ENCODE data around the gene GCG. TPM values are rescaled to one million over a fixed set of nuclear protein-coding genes. Genes with fewer than 3 reads are reported as not detected.

The GCG gene
- total and polyA plus RNA-seq, 2 donors (not counting 1 experiment from before 2014, with no cell fraction given): not detected

GRCh38 chr2:162138310-162138709 is 13.7 kb downstream of the GCG start:
- no peak overlapping the region for H3K9ac ChIP-seq (ENCODE audit: low read length)
- Mint-ChIP-seq H3K27ac (no peak overlapping the region), H3K27me3 (peaks cover 16% of the 10 kb centered on the region), H3K9me3 (ENCODE audit: insufficient read depth) (no peaks in the 10 kb centered on the region), H3K4me3 (no peak overlapping the region), H3K4me1 (no peaks in the 10 kb centered on the region)
- H3K27me3 ChIP-seq (replicated peaks in 1 of 4; ENCODE audit: control extremely low read depth in 1 of 4, control insufficient read depth in 3 of 4, insufficient read depth in 4 of 4, low read length in 3 of 4): peaks cover 0 to 12% (median 0%) of the 10 kb centered on the region in 4 experiments
- TF ChIP-seq EZH2 (IDR thresholded peaks at IDR 0.05; ENCODE audit: borderline replicate concordance, insufficient read depth, low read depth, low read length, poor library complexity, severe bottlenecking): no peak
- TF ChIP-seq CTCF (IDR thresholded peaks at IDR 0.05): no peak
- intact Hi-C loops (cut with micrococcal nuclease): no loop called here
- no peak overlapping the region for H3K27ac ChIP-seq (ENCODE audit: low read length in 2 of 2)
- POLR2A ChIA-PET: no interaction called here
- H3K36me3 ChIP-seq (replicated peaks in 1 of 2; ENCODE audit: control extremely low read depth in 1 of 2, control insufficient read depth in 1 of 2, extremely low read depth in 1 of 2, insufficient read depth in 2 of 2, low read length in 1 of 2): no peaks in the 10 kb centered on the region
- ATAC-seq (ENCODE audit: low read depth) (no peak), DNase-seq (no peak)
- H3K4me3 ChIP-seq (ENCODE audit: control extremely low read depth in 1 of 5, extremely low read depth in 1 of 5, insufficient read depth in 1 of 5, low read depth in 2 of 5, low read length in 4 of 5): no peak overlapping the region
- H3K4me1 ChIP-seq (ENCODE audit: control insufficient read depth in 2 of 2, insufficient read depth in 2 of 2, low read length in 2 of 2): no peaks in the 10 kb centered on the region
- CTCF ChIA-PET: interaction anchor here (2.0 kb wide), 1 partner anchor 13 kb away, joined by 6 read pairs; no protein-coding TSS in a partner anchor
- H3K9me3 ChIP-seq (ENCODE audit: control extremely low read depth in 1 of 3, control insufficient read depth in 2 of 3, insufficient read depth in 1 of 3, low read length in 2 of 3): no peaks in the 10 kb centered on the region
- H2AFZ ChIP-seq (ENCODE audit: insufficient read depth, low read depth, low read length, poor library complexity, severe bottlenecking): no peak overlapping the region
- no peaks in the 10 kb centered on the region for H4K20me1 ChIP-seq (ENCODE audit: control insufficient read depth, insufficient read depth, low read length, poor library complexity, severe bottlenecking)
- H3K4me2 ChIP-seq (replicated peaks; ENCODE audit: low read depth, low read length, poor library complexity, severe bottlenecking): no peak overlapping the region
- H3K79me2 ChIP-seq (ENCODE audit: control insufficient read depth, insufficient read depth, low read length): no peaks in the 10 kb centered on the region

- ATAC-seq (ENCODE audit: low read depth) (no peak), DNase-seq (no peak)
- POLR2A ChIA-PET: no interaction called here
- Histone ChIP-seq H3K9me3 (ENCODE audit: control extremely low read depth in 1 of 3, control insufficient read depth in 2 of 3, insufficient read depth in 1 of 3, low read length in 2 of 3) (no peaks in the 10 kb centered on the region), H3K36me3 (replicated peaks in 1 of 2; ENCODE audit: control extremely low read depth in 1 of 2, control insufficient read depth in 1 of 2, extremely low read depth in 1 of 2, insufficient read depth in 2 of 2, low read length in 1 of 2) (no peaks in the 10 kb centered on the region), H3K9ac (ENCODE audit: low read length) (no peak overlapping the region), H3K79me2 (ENCODE audit: control insufficient read depth, insufficient read depth, low read length) (no peaks in the 10 kb centered on the region), H3K4me3 (ENCODE audit: control extremely low read depth in 1 of 5, extremely low read depth in 1 of 5, insufficient read depth in 1 of 5, low read depth in 2 of 5, low read length in 4 of 5) (no peak overlapping the region), H3K27ac (ENCODE audit: low read length in 2 of 2) (no peak overlapping the region), H2AFZ (ENCODE audit: insufficient read depth, low read depth, low read length, poor library complexity, severe bottlenecking) (no peak overlapping the region), H3K27me3 (replicated peaks in 1 of 4; ENCODE audit: control extremely low read depth in 1 of 4, control insufficient read depth in 3 of 4, insufficient read depth in 4 of 4, low read length in 3 of 4) (no peaks in the 10 kb centered on the region), H3K4me2 (replicated peaks; ENCODE audit: low read depth, low read length, poor library complexity, severe bottlenecking) (no peak overlapping the region), H4K20me1 (ENCODE audit: control insufficient read depth, insufficient read depth, low read length, poor library complexity, severe bottlenecking) (no peaks in the 10 kb centered on the region), H3K4me1 (ENCODE audit: control insufficient read depth in 2 of 2, insufficient read depth in 2 of 2, low read length in 2 of 2) (peaks cover 13 to 15% of the 10 kb centered on the region in 2 donors)
- no peak for TF ChIP-seq EZH2 (IDR thresholded peaks at IDR 0.05; ENCODE audit: borderline replicate concordance, insufficient read depth, low read depth, low read length, poor library complexity, severe bottlenecking)
- TF ChIP-seq CTCF (IDR thresholded peaks at IDR 0.05): no peak
- peaks cover 21% of the 10 kb centered on the region for H3K4me1 Mint-ChIP-seq
- H3K27ac Mint-ChIP-seq: no peak overlapping the region
- H3K4me3 Mint-ChIP-seq: no peak overlapping the region
- CTCF ChIA-PET: interaction anchor here (0.7 to 2.8 kb wide), 3 partner anchors 27 to 169 kb away, joined by 3 to 20 read pairs (median 3); no protein-coding TSS in a partner anchor
- 100% methylated on average over 2 of the region's 2 CpGs for WGBS (ENCODE audit: insufficient coverage)
- intact Hi-C loops (cut with micrococcal nuclease): no loop called here
- no peaks in the 10 kb centered on the region for H3K27me3 Mint-ChIP-seq
- no peaks in the 10 kb centered on the region for H3K9me3 Mint-ChIP-seq (ENCODE audit: insufficient read depth)
These were observed 24.6 kb downstream of the GCG start for GRCh38 chr2:162127422-162127821.

Data from B cell (primary cell).